HG02571 (cell line): ENCODE results near the gene SEMA4D.
"Not testable (repeated sequence)": the region's sequence is repeated elsewhere in the genome, so short reads cannot be mapped to it uniquely, and the experiment has no call there.

ENCODE experiments used
- ATAC-seq: cut with Tn5 transposase; IDR thresholded peaks from one replicate; pipeline ENCODE4 v1.9.1; 2021; ENCODE audit warnings: mild to moderate bottlenecking, moderate library complexity; ENCODE audit not compliant: unreplicated experiment

SEMA4D gene

DNA sequence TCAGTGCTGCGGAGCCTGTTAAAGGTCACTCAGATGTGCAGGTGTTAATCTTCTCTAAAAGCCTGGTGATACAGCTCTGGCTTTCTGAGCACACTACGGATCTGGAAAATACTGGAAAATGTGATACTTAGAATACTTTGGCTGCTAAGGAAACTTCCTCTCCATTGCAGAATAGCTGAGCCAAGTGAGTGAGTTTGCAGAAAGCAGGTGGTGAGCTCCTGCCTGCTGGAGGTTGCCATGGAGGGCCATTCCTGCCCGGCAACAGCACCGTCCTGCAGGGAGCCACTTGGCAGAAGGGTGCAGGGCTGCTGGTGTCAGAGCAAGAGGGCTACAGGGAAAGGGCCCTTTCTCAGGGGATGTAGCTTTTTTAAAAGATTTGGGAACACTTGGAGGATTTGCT lies 138.9 kb downstream of the SEMA4D start:
- no peak for ATAC-seq

DNA sequence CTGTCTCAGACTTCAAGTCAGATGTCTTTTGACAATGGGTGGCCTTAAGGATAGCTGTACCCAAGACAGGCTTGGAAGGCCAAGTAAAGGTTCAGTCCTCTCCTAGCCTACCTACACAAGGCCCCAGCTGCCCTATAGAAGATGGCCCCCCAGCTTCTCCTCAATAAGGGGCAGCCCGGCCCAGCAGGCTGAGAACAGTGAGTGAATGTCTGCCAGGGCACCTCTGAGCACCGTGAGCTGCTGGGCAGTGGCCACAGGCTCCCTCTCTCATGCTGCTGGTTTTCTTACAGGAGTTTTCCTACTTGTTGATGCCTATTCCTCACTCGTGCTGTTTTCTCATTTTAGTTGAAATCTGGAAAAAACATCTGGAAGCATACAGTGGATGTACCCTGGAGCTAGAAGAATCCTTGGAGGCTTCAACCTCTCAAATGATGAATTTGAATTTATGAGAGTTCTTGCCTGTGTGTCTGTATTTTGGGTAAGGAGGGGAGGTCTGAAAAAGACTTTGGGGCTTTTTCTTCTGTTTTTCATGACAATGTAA lies 139.5 kb downstream of the SEMA4D start:
- no peak for ATAC-seq

DNA sequence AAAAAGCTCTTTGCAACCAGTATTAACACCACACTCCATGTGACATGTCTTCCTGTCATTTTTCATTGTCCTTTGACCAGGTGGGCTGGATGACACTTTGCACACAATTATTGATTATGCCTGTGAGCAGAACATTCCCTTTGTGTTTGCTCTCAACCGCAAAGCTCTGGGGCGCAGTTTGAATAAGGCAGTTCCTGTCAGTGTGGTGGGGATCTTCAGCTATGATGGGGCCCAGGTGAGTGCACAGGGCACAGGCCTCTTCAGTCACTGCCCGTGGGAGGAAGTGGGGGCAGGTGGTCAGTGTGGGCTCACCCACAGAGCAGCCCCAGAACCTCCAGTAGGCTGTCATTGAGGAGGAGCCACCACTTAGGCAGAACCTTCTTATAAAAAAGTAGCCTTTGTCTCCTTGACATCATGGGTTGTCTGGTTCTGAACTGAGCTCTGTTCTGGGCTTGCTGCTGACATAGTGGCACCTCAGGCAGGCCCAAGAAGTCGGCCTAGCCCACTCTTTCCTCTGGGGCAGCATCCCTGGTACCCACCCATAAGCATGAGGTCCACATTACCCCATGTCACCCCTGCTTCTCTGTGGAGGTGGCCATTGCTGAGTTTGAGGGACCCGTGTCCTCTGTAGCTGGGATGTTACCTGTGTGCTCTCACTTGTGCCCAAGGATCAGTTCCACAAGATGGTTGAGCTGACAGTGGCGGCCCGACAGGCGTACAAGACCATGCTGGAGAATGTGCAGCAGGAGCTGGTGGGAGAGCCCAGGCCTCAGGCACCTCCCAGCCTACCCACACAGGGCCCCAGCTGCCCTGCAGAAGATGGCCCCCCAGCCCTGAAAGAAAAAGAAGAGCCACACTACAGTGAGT lies 140.3 kb downstream of the SEMA4D start:
- no peak for ATAC-seq

DNA sequence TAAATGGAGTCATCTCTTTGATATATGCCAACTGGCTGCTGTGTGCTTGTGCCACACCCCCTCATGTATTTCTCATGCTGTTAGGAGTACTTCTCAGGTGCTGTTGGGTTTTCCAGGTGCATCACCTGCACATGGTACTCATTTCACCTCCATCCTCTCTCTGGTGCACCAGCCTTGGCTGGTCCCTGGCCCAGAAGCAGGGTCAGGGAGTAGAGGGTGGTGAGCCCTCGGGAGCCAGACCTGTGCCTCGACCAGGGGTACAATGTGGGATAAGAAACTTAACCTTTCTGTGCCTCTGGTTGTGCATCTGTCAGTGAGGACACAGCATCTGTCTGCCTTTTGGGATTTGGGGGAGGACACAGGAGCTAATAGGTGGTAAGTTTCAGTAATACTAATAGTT lies 141.1 kb downstream of the SEMA4D start:
- ATAC-seq = no peak

DNA sequence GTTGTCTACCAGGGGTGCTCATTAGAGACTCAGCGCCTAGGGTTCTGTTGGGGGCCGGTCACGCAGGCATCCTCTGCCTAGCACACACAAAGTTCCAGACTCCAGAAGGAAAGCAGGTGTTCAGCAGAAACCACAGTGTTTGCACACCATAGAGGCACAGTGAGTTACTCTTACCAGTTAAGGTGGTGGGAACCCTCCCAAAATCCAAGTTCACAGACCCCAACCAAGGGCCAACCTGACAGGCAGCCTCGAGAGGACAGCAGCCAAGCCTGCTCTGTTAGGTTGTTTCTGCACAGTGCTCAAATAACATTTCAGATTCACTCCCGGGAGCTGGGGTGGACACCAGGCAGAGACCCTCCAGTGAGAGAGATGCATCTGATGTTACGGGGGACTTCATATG lies 143.4 kb downstream of the SEMA4D start:
- ATAC-seq = no peak

DNA sequence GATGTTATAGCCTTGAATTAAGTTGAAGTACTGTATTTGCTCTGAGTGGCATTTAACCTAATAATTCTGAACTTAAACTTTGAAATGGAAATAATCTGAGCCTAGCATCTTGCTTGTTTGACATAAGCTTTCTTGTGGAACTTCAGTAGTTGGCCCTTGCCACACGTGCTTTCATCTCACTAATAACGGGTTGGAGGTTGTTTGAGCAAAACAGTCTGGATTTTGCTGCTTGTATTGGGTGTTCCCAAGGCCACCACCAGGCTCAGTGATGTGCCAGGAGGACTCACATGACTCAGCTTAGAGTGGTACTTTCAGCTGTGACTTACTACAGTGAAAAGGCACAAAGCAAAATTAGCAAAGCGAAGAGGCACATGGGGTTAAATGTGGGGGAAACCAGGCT lies 143.9 kb downstream of the SEMA4D start:
- ATAC-seq = no peak

DNA sequence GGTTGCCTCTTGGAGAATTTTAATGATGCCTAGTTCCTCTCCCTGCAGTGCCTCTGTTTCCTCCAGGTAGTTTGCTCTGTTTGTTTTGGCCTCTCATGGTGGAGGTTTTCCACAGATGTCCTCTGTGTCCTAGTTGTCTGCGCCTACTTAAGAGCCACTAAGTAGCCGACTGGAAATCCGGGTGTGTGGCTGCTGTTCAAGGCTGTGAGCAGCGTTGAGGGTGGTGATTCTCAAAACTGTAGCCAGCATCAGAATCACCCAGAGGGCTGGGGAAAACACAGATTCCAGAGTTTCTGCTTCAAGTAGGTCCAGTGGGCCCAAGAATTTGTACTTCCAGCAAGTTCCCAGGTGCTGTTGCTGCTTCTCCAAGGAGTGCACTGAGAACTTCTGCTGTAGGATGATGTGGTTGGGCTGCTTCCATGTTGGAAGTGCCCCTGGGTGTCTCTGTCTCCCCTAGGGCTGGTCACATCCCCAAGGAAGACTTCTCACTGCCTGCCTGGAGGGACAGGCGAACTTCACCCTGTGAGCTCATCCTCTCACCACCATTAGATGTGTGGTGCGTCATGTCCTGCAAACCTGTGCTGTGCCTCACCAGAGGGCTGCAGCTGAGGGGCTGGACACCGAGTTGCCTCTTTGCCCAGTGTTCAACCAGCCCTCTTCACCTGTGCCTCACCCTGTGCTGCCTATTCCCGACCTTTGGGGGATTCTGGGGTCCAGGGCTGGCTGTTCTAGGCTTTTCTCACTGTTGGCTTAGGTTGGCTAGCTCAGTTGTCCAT lies 144.9 kb downstream of the SEMA4D start:
- no peak for ATAC-seq

DNA sequence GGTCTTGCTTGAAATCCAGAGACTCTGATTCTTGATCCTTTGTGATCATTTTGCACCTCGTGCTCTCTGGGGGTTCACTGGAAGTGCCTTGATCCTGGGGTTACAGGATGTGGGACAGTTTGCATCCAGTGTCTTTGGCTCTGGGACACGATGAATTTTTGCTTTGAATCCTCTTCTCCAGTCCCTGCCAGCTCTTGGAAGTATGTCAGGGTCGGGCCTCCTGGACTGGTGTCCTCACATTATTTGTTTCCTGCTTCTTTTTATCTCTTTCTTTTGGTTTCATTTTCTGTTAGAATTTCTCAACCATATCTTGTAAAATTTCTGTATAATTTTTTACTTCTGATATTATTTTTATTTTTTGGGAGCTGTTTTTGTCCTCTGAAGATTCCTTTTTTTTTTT lies 145.5 kb downstream of the SEMA4D start:
- no peak for ATAC-seq

DNA sequence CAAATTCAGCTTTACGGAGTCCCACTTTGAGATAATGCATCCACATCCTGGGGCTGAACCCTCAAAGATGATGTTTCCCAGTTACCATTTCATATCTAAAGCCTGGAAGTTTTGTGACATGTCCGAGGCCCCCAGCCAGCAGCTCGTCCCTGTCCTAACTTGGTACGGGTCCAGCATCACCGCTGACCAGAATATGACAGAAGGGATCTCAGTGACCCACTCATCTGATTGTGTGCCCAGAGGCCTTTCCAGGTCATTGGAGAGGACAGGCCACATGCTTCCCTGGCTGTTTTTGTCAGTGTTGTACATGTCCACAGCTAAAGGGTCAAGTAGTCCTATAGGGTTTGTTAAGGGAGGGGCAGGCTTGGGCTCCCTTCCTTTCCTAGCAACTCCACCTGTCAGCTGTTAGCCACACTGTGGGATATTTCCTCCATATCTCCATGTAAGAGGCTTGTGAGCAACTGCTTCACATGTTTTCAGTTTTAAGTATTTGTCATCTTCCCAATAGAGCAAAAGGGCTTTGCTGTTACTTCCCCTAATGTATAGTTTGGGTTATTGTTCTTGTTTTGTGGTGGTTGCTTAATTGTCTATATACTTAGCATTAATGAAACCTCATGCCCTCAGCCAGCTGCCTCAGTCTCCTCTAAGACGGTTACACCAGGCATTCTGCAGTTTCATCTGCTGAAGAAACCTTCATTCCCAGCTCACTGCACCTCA lies 146.2 kb downstream of the SEMA4D start:
- no peak for ATAC-seq

DNA sequence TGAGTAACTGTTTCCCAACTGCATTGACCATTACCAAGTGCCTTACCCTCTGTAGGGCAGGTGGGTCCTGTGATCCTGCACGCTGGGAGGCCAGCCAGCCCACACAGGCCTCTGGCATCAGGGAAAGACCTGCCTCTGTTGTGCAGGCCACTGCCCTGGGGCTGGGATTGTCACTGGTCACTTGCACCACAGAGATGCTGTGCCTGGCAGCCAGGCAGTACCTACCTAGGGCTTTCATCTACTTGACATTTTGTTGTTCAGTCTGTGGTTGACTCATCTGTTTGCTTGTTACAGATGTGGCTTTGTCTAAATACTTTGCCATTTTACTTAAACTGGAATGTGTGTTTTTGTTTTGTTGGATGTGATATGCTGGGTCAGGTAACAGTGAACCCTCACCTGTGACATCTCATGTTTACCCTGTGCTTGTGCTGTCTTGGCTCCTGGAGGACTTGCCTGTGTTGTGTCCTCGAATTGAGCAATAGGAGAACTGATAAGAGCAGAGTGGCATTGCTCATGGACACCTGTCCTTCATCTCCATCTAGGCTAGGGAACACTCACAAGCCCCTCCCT lies 146.8 kb downstream of the SEMA4D start:
- ATAC-seq = no peak

DNA sequence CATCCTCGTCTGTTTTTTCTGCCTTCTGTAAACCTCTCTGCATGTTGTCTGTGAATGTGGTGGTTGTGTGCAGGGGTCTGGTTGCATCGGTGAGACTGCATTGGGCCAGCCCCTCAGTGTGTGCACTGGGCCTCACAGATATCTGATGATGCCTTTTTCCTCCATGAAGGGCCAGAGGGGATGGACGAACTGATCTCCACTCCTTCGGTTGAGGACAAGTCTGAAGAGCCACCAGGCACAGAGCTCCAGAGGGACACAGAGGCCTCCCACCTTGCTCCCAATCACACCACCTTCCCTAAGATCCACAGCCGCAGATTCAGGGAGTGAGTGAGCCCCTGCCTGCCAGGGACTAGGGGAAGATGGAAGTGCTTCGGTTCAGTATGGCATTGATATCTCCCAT lies 148.3 kb downstream of the SEMA4D start:
- ATAC-seq = no peak

DNA sequence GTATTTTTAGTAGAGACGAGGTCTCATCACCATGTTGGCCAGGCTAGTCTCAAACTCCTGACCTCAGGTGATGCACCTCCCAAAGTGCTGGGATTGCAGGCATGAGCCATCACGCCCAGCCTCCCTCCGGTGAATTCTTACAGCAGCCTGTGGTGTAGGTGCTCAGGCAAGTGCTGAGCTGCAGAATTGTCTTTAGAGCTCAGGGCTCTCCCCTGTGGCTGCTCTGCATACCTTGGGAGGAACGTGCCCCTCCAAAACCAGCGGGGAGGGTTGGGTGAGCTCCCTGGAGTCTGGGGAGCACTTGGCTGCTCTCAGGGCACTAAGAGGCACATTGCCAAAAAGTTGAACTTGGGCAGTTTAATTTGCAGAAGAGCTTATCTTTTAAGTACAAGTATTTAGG lies 150.3 kb downstream of the SEMA4D start:
- ATAC-seq = no peak

DNA sequence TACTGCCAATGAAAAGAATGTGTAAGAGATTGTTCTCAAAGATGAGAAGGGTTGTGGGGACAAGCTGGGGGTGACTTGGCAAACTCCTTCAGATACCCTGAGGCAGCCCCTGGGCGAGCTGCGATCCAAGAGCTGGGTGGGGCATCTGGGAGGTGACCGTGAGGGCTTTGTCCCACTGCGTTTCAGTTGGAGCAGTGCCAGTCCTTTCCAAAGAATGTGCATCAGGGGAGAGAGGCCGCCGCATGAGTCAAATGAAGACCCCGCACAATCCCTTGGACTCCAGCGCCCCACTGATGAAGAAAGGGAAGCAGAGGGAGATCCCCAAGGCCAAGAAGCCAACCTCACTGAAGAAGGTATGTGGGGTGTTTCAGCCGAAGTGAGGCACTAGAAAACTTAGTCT lies 151.2 kb downstream of the SEMA4D start:
- ATAC-seq = no peak

DNA sequence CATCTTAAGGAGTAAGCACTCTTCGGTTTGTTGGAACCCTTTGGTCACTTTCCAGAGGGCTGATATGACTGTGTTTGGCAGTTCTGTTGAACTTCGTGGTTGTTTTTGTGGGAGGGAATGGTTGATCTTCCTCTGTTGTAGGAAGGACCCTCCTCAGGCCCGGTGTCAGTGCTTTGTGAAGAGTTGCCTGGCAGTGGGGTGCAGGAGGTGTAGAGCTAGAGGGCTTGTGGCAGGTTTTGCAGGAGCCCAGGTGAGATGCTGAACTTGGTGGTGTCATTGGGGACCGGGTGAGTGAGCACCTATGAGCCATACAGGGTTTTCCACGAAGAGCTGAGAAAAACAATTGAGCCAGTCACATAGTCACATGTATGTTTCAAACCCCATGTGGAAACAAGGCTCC lies 152.4 kb downstream of the SEMA4D start:
- no peak for ATAC-seq

DNA sequence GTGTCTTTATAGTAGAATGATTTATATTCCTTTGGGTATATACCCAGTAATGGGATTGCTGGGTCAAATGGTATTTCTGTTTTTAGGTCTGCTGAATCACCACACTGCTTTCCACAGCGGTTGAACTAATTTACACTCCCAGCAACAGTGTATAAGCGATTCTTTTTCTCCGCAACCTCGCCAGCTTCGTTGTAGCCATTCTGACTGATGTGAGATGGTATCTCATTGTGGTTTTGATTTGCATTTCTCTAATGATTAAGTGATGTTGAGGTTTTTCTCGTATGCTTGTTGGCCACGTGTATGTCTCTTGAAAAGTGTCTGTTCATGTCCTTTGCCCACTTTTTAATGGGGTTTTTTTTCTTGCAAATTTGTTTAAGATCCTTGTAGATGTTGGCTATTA lies 154.1 kb downstream of the SEMA4D start:
- not testable (repeated sequence) for ATAC-seq

DNA sequence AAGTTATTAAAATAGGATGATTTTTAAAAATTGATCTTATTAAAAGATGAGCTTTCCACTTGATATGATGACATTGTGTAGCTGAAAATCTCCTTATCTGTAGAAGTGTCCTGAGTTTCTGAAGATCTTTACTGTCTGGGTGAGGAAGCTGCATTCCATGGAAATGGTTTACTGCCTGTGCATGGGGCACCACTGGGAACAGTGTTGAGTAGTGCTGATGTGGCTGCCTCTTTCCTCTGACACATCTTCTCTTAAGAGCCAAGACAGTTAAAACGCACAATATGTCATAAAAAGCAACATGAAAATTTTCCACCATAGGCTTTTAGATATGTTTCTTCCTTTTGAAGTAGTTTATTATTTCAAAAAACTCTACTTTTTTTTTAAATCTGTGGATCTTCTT lies 155.0 kb downstream of the SEMA4D start:
- no peak for ATAC-seq

DNA sequence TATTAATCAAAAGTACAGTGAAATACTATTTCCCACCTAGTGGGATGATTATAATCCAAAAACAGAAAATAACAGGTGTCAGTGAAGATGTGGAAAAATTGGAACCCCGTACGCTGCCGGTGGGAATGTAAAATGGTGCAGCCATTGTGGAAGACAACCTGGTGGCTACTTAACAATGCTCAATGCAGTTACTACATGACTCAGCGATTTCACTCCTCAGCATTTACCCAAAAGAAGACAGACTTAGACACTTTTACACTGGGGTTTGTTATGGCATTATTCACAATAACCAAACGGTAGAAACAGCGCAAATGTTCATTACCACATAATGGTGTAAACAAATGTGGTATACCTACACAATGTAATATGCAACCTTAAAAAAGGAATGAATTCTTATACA lies 155.7 kb downstream of the SEMA4D start:
- no peak for ATAC-seq

DNA sequence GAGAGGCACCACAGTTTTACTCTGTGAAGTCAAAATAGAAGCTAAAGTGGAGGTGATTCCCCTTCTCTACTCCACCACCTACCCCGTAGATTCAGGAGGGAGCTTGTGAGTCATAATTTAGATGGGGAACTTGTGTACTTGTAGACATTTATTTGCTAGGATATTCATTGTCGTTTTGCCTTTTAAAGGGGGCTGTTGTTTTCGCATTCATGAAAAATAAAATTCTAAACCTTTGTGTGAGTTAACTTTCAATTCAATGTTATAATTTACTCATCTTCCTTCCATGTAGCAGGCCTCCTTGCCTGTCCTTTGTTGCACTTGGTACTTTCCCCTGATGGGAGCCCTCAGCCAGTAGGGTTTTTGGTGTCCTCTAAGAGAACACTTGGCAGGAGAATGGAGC lies 157.6 kb downstream of the SEMA4D start:
- ATAC-seq = peak; percentile 77

DNA sequence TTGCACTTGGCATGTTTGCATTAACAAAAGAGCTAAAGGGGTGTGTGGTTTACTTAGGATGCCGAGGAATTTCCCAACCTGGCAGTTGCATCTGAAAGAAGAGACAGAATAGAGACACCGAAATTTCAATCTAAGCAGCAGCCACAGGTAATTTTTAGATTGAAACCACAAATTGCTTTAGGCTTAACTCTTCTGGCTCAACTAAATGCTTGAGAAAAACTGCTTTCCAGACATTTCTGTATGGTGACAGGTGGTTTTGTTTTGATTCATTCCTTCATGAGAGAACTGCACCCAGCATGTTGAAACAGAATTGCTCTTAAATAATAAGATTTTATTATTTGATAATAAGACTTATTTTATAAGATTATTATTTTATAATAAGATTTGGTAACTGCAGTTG lies 158.1 kb downstream of the SEMA4D start:
- no peak for ATAC-seq

DNA sequence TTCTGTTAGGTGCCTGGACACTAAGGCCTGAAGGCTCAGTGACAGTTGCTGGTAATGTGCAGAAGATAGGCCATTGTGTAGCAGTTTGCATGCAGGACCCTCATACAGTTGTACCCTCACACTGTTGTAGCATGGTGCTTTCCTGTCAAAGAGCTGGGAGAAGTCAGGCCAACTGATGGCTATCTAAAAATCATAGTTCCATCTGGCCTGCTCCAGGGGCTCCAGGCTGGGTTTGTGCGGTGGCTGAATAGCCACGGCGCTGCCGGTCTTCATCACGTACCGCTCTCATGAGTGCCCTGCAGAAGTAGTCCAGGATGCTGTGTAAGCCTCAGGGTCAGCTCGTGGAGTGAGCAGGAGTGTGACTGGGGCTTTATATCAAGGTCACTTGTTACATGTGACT lies 167.4 kb downstream of the SEMA4D start:
- ATAC-seq = no peak

DNA sequence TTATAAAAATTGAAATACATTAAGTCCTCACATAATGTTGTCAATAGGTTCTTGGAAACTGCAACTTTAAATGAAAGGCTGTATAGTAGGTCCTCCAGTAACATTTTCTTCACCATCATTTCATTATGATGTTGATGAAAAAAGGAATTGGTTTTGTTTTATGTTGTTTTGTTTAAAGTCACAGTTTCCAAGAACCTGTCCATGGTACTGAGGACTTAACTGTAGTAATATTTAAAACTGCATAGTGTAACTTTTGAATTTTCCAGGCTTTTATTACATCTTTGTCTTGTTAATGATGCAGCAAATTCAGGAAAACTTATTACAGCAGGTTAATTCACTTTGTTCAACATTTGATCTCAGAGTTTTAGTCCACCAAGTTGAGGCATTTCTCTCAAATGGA lies 168.0 kb downstream of the SEMA4D start:
- no peak for ATAC-seq
